ENCODE data around the gene CHST9. TPM values are rescaled to one million over a fixed set of nuclear protein-coding genes. Genes with fewer than 3 reads are reported as not detected.

Gene CHST9
- total RNA-seq, 1 donor from 2014 or later = 0.82 TPM

DNA sequence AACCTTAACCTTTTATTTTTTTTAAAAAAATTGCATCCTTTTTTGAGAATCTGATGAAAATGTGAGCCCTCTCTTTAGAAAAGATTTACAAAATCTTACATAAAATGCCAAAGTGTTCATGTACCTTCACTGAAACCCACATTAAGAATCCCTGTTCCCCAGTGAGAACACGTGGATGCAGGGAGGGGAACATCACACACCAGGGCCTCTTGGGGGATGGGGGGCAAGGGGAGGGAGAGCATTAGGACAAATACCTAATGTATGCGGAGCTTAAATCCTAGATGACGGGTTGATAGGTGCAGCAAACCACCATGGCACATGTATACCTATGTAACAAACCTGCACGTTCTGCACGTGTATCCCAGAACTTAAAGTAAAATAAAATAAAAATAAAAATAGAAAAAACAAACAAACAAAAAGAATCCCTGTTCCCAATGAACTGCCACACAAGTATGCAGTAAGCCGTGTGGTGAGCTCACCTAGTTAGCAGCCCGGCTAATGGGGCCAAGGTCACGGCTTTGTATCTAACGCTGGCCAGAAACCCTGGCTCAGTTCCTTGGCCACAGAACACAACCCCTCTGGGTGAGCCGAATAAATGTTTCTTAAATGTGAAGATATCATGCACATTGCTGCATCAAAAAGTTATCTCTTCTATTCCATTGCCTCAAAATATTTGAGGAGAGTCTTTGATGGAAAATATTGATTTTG, 41.4 kb downstream of the CHST9 start:
- no peak for DNase-seq (ENCODE audit: low spot score)
- peaks cover 7% of the 10 kb centered on the region for H3K27me3 Mint-ChIP-seq (ENCODE audit: low read depth)
- H3K4me1 Mint-ChIP-seq (ENCODE audit: low read depth) = no peaks in the 10 kb centered on the region
- H3K27ac Mint-ChIP-seq (ENCODE audit: unreplicated experiment) = no peak overlapping the region
- H3K36me3 Mint-ChIP-seq (ENCODE audit: low read depth) = no peaks in the 10 kb centered on the region
- TF ChIP-seq CTCF (IDR thresholded peaks at IDR 0.05) = no peak
- no peak overlapping the region for H3K4me3 Mint-ChIP-seq (ENCODE audit: unreplicated experiment)
- H3K9me3 Mint-ChIP-seq (ENCODE audit: low read depth) = no peaks in the 10 kb centered on the region

GRCh38 chr18:27142891-27143290, 42.2 kb downstream of the CHST9 start:
- H3K27ac Mint-ChIP-seq (ENCODE audit: unreplicated experiment) = no peak overlapping the region
- no peak for DNase-seq (ENCODE audit: low spot score)
- peaks cover 7% of the 10 kb centered on the region for H3K27me3 Mint-ChIP-seq (ENCODE audit: low read depth)
- H3K4me1 Mint-ChIP-seq (ENCODE audit: low read depth) = no peaks in the 10 kb centered on the region
- no peak overlapping the region for H3K4me3 Mint-ChIP-seq (ENCODE audit: unreplicated experiment)
- H3K36me3 Mint-ChIP-seq (ENCODE audit: low read depth) = no peaks in the 10 kb centered on the region
- no peak for TF ChIP-seq CTCF (IDR thresholded peaks at IDR 0.05)
- H3K9me3 Mint-ChIP-seq (ENCODE audit: low read depth) = no peaks in the 10 kb centered on the region

DNA sequence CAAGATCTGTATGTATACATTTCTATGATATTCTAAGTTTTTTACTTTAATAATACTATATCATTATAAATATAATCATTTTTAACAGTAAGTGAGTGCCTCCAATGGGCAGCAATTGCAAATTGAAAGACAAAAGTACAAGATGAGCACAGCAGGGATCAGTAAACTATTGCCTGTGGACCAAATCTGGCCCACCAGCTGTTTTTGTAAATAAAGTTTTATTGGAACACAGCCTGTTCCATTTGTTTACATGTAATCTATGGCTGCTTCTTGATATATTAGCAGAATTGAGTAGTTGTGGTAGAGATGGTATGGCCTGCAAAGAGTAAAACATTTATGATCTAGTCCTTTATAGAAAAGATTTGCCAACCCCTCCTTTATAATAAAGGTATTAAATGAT, 43.2 kb downstream of the CHST9 start:
- Mint-ChIP-seq H3K27me3 (ENCODE audit: low read depth) (peaks cover 5% of the 10 kb centered on the region), H3K4me1 (ENCODE audit: low read depth) (no peaks in the 10 kb centered on the region), H3K27ac (ENCODE audit: unreplicated experiment) (no peak overlapping the region), H3K9me3 (ENCODE audit: low read depth) (no peaks in the 10 kb centered on the region), H3K36me3 (ENCODE audit: low read depth) (no peaks in the 10 kb centered on the region), H3K4me3 (ENCODE audit: unreplicated experiment) (no peak overlapping the region)
- DNase-seq (ENCODE audit: low spot score) = no peak
- no peak for TF ChIP-seq CTCF (IDR thresholded peaks at IDR 0.05)

DNA sequence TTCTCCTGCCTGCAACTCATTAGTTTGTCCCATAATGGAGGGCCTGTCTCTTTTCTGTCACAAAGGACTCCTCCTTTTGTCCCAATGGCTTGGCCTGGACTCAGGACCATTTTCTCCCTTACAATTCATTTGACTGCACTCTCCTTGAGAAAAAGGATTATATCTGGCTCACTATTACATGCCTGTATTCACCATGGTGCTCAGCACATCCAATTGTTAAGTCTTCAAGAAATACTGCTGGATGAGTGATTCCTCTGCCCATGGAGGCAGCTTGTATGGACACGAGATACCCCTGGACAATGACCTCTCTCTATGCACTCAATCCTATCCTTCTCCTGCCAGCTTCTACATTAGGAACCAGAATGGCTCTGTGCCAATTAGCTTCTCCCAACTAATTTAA, 47.0 kb downstream of the CHST9 start:
- peaks cover 2% of the 10 kb centered on the region for H3K27me3 Mint-ChIP-seq (ENCODE audit: low read depth)
- H3K36me3 Mint-ChIP-seq (ENCODE audit: low read depth) = no peaks in the 10 kb centered on the region
- no peak overlapping the region for H3K4me3 Mint-ChIP-seq (ENCODE audit: unreplicated experiment)
- no peak for TF ChIP-seq CTCF (IDR thresholded peaks at IDR 0.05)
- peaks cover 12% of the 10 kb centered on the region for H3K4me1 Mint-ChIP-seq (ENCODE audit: low read depth)
- H3K27ac Mint-ChIP-seq (ENCODE audit: unreplicated experiment) = no peak overlapping the region
- no peak for DNase-seq (ENCODE audit: low spot score)
- no peaks in the 10 kb centered on the region for H3K9me3 Mint-ChIP-seq (ENCODE audit: low read depth)

- no peak overlapping the region for H3K4me3 Mint-ChIP-seq (ENCODE audit: unreplicated experiment)
- H3K36me3 Mint-ChIP-seq (ENCODE audit: low read depth) = no peaks in the 10 kb centered on the region
- no peak overlapping the region for H3K27ac Mint-ChIP-seq (ENCODE audit: unreplicated experiment)
- peaks cover 2% of the 10 kb centered on the region for H3K27me3 Mint-ChIP-seq (ENCODE audit: low read depth)
- TF ChIP-seq CTCF (IDR thresholded peaks at IDR 0.05) = no peak
- no peaks in the 10 kb centered on the region for H3K9me3 Mint-ChIP-seq (ENCODE audit: low read depth)
- DNase-seq (ENCODE audit: low spot score) = no peak
- H3K4me1 Mint-ChIP-seq (ENCODE audit: low read depth) = peaks cover 12% of the 10 kb centered on the region
These were observed 48.9 kb downstream of the CHST9 start for GRCh38 chr18:27136208-27136535.
